Gastrocnemius medialis (tissue), 4 donors: ENCODE results near the gene CTTNBP2.

Experiments used
- POLR2A ChIP-seq, 2 donors: fragments of 450-650 bp; IDR thresholded peaks; one replicate each; pipeline ENCODE4 v1.6.1; 2017; ENCODE audit warnings: antibody characterized with exemption in 2 of 2, mild to moderate bottlenecking in 2 of 2, moderate library complexity in 2 of 2
- TF ChIP-seq, protein P1 (sequence below), 5 experiments: fragments of 450-650 bp in 3 of 5; fragments of 200-600 bp in 2 of 5; sonication (generic) in 2 of 5; IDR thresholded peaks in 4 of 5; conservative IDR thresholded peaks in 1 of 5; 1 replicate in 4 of 5; 2 replicates in 1 of 5; pipeline ENCODE4 v1.5.1; 2016 to 2019; ENCODE audit warnings: antibody characterized with exemption in 5 of 5, mild to moderate bottlenecking in 3 of 5, moderate library complexity in 3 of 5

DNA sequence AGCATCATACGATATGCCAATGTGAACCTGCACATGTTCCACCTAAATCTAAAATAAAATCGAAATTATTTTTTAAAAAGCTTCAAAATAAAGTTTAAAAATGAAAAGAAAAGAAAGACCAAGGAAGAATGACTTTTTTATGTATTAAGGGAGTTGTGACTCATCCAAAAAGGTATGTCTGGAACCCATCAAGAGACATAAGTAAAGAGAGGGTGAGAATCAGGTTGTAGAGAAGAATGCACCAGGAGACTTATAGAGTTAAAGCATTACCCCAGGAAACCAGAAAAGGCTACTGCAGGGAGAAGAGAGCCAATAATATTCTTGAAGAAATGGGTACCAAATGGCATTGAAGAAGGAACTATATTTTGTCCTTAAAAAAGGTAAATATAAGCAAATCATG lies 69.8 kb downstream of the CTTNBP2 start:
- TF ChIP-seq, protein P1, sequence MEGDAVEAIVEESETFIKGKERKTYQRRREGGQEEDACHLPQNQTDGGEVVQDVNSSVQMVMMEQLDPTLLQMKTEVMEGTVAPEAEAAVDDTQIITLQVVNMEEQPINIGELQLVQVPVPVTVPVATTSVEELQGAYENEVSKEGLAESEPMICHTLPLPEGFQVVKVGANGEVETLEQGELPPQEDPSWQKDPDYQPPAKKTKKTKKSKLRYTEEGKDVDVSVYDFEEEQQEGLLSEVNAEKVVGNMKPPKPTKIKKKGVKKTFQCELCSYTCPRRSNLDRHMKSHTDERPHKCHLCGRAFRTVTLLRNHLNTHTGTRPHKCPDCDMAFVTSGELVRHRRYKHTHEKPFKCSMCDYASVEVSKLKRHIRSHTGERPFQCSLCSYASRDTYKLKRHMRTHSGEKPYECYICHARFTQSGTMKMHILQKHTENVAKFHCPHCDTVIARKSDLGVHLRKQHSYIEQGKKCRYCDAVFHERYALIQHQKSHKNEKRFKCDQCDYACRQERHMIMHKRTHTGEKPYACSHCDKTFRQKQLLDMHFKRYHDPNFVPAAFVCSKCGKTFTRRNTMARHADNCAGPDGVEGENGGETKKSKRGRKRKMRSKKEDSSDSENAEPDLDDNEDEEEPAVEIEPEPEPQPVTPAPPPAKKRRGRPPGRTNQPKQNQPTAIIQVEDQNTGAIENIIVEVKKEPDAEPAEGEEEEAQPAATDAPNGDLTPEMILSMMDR (IDR thresholded peaks at IDR 0.05 in 4 of 5, conservative IDR thresholded peaks at IDR 0.05 in 1 of 5), result no peak
- TF ChIP-seq POLR2A (IDR thresholded peaks at IDR 0.05), result no peak
